KMS-11 (cell line): ENCODE measurements around the gene MAPT.

Experiments used
- H2AFZ ChIP-seq: fragments of 200-600 bp; sonication (generic); 2 replicates; pipeline ENCODE4 v1.6.1; 2016; ENCODE audit warnings: antibody characterized with exemption, mixed run types, low read depth
- H3K27ac ChIP-seq: fragments of 200-600 bp; sonication (generic); 2 replicates; pipeline ENCODE4 v1.6.1; 2016; ENCODE audit warnings: mild to moderate bottlenecking, mixed run types
- H3K27me3 ChIP-seq: fragments of 200-600 bp; sonication (generic); 2 replicates; pipeline ENCODE4 v1.6.1; 2017; ENCODE audit warnings: mild to moderate bottlenecking, low read depth, mixed run types, moderate library complexity; ENCODE audit not compliant: insufficient read depth
- H3K36me3 ChIP-seq: fragments of 200-600 bp; sonication (generic); 2 replicates; pipeline ENCODE4 v1.6.1; 2017; ENCODE audit warnings: mild to moderate bottlenecking, mixed run types; ENCODE audit not compliant: insufficient read depth
- H3K4me1 ChIP-seq: fragments of 200-600 bp; sonication (generic); 2 replicates; pipeline ENCODE4 v1.6.1; 2016; ENCODE audit warnings: mild to moderate bottlenecking, low read depth, mixed run types; ENCODE audit not compliant: poor library complexity, severe bottlenecking
- H3K4me2 ChIP-seq: fragments of 200-600 bp; sonication (generic); 2 replicates; pipeline ENCODE4 v1.7.0; 2016; ENCODE audit warnings: mild to moderate bottlenecking, mixed run types
- H3K4me3 ChIP-seq: fragments of 200-600 bp; sonication (generic); IDR thresholded peaks from 2 replicates; pipeline ENCODE4 v1.6.1; 2017; ENCODE audit warnings: low read depth, low read length, mixed read lengths; ENCODE audit not compliant: insufficient read depth
- H3K79me2 ChIP-seq: fragments of 200-600 bp; sonication (generic); 2 replicates; pipeline ENCODE4 v1.6.1; 2016; ENCODE audit warnings: low read depth, mixed run types; ENCODE audit not compliant: insufficient read depth
- H3K9ac ChIP-seq: fragments of 200-600 bp; sonication (generic); 2 replicates; pipeline ENCODE4 v1.6.1; 2016; ENCODE audit warnings: mild to moderate bottlenecking, mixed run types
- H4K20me1 ChIP-seq: fragments of 200-600 bp; sonication (generic); 2 replicates; pipeline ENCODE4 v1.6.1; 2016; ENCODE audit warnings: mild to moderate bottlenecking, mixed run types; ENCODE audit not compliant: insufficient read depth
- TF ChIP-seq, protein P1 (sequence below): fragments of 200-600 bp; sonication (generic); conservative IDR thresholded peaks from 2 replicates; pipeline ENCODE4 v1.6.1; 2017; ENCODE audit warnings: low read depth, mild to moderate bottlenecking, antibody characterized with exemption, low read length, moderate library complexity, mixed read lengths

The MAPT gene

DNA sequence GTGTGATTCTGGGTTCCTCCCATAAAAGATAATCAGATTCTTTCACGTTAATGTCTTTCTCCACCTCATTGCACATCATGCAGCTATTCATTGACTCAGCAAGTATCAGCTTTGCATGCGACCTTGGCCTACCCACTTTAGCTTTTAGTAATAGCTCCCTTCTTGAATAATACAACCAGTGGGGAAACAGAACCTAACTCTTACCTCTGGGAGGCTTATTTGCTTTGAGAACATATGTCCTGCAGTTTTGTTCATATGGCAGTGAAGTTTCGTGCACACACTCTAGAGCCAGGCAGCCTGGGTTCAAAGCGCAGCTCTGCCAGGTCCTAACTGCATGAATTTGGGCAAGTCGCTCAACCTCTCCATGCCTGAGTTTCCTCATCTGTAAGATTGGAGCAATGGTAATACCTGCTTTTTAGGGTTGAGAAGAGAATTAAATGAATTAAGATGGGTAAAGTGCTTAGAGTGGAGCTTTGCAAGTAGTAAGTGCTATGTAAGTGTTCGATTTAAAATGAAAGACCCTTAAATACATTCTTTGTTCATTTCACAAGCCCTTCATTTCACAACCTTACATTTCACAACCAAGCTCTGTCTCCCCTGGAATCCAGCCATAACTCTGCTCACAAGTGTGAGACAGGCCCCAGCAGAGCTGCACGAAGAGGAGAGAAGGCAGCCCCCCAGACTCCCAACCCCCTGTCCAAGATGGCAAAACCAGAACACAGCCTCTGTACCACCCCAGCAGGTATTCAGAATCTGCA is 29.3 kb downstream of the MAPT start:
- no peaks in the 10 kb centered on the region for H4K20me1 ChIP-seq
- H3K79me2 ChIP-seq = no peaks in the 10 kb centered on the region
- H3K4me2 ChIP-seq = no peak overlapping the region
- no peaks in the 10 kb centered on the region for H3K36me3 ChIP-seq
- H3K4me1 ChIP-seq = no peaks in the 10 kb centered on the region
- H2AFZ ChIP-seq = no peak overlapping the region
- no peak overlapping the region for H3K4me3 ChIP-seq
- TF ChIP-seq, protein P1, sequence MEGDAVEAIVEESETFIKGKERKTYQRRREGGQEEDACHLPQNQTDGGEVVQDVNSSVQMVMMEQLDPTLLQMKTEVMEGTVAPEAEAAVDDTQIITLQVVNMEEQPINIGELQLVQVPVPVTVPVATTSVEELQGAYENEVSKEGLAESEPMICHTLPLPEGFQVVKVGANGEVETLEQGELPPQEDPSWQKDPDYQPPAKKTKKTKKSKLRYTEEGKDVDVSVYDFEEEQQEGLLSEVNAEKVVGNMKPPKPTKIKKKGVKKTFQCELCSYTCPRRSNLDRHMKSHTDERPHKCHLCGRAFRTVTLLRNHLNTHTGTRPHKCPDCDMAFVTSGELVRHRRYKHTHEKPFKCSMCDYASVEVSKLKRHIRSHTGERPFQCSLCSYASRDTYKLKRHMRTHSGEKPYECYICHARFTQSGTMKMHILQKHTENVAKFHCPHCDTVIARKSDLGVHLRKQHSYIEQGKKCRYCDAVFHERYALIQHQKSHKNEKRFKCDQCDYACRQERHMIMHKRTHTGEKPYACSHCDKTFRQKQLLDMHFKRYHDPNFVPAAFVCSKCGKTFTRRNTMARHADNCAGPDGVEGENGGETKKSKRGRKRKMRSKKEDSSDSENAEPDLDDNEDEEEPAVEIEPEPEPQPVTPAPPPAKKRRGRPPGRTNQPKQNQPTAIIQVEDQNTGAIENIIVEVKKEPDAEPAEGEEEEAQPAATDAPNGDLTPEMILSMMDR = no peak
- H3K27me3 ChIP-seq = no peaks in the 10 kb centered on the region
- H3K9ac ChIP-seq = no peak overlapping the region
- no peak overlapping the region for H3K27ac ChIP-seq

DNA sequence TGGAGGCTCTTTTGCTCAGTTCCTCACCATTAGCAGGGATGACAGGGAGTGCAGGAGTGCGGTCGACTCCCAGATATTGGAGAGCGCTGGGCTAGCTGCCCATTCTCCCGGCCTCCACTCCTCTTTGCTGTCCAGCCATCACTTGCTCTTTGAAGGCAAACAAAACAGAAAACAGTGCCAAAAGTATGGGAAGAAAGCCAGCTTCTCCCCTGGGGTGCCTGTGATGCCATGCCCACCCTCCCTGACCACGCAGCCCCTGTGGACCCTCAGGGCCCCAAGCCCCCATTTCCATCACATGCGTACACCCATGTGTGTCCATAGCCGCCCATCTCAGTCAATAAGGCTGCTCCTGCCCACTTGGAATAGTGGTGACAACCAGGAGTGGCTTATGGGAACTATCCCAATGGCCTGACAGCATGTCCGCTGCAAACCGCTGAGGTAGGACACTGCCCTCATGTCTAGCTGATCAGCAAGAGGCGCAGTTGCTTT is 30.0 kb downstream of the MAPT start:
- Histone ChIP-seq H3K79me2 (no peaks in the 10 kb centered on the region), H2AFZ (no peak overlapping the region), H3K4me3 (no peak overlapping the region), H3K36me3 (no peaks in the 10 kb centered on the region), H3K27ac (no peak overlapping the region), H3K4me1 (no peaks in the 10 kb centered on the region), H4K20me1 (no peaks in the 10 kb centered on the region), H3K4me2 (no peak overlapping the region), H3K27me3 (no peaks in the 10 kb centered on the region), H3K9ac (no peak overlapping the region)
- TF ChIP-seq, protein P1 = no peak

DNA sequence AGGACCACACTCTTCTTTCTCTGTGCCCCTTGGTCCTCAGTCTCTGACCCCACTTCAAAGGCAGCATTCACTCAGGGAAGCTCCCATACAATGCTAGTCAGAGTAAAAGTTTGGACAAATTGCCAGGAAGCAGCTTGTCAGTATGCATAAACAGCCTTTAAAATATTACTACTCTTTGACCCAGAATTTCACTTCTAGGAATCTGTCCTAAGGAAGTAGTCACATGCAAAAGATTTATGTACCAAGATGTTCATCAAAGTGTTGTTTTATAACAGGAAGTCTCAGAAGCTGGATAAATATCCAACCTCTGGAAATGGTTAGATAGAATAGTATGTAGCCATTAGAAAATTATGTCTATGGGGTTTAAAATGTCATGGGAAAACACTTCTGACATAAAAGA is 31.0 kb downstream of the MAPT start:
- Histone ChIP-seq H3K4me1 (no peaks in the 10 kb centered on the region), H4K20me1 (no peaks in the 10 kb centered on the region), H3K9ac (no peak overlapping the region), H3K4me2 (no peak overlapping the region), H3K27ac (no peak overlapping the region), H3K36me3 (no peaks in the 10 kb centered on the region), H3K4me3 (no peak overlapping the region), H2AFZ (no peak overlapping the region), H3K79me2 (no peaks in the 10 kb centered on the region), H3K27me3 (no peaks in the 10 kb centered on the region)
- TF ChIP-seq, protein P1 = no peak

DNA sequence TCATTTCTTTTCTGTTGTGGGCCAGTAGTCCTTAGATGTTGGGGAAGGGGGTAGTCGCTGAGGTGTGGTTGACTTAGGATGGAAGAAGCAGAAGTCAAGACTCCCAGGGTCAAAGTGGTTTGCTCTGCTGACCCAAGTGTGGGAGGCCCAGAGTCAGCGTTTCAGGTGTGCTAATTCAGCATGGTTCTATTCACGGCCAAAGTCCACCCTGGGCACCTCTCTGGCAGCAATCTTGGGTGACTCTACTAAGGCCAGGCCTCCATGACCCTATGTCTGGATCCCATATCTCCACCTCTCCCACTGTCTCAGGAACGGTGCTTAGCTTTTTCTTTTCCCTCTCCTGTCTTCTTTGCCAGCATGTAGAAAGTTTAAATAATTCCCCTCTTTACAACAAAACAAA is 32.9 kb downstream of the MAPT start:
- Histone ChIP-seq H3K9ac (no peak overlapping the region), H4K20me1 (no peaks in the 10 kb centered on the region), H2AFZ (no peak overlapping the region), H3K4me3 (no peak overlapping the region), H3K36me3 (no peaks in the 10 kb centered on the region), H3K4me1 (no peaks in the 10 kb centered on the region), H3K79me2 (no peaks in the 10 kb centered on the region), H3K4me2 (no peak overlapping the region), H3K27ac (no peak overlapping the region), H3K27me3 (no peaks in the 10 kb centered on the region)
- TF ChIP-seq, protein P1 = no peak
